Gastroesophageal sphincter (tissue), 3 donors: Measurements from ENCODE around the gene FRRS1L.

ENCODE experiments used
- CTCF ChIP-seq, 4 experiments: fragments of 200-600 bp in 2 of 4; fragments of 450-650 bp in 2 of 4; sonication (generic) in 1 of 4; IDR thresholded peaks; one replicate each; pipeline ENCODE4 v1.5.1; 2017 to 2019; ENCODE audit warnings: antibody characterized with exemption in 4 of 4, mild to moderate bottlenecking in 2 of 4, moderate library complexity in 2 of 4
- POLR2A ChIP-seq, 2 donors: fragments of 450-650 bp; IDR thresholded peaks; one replicate each; pipeline ENCODE4 v1.6.1; 2017; ENCODE audit warnings: antibody characterized with exemption in 2 of 2, mild to moderate bottlenecking in 2 of 2, moderate library complexity in 1 of 2

- no peak for TF ChIP-seq POLR2A (IDR thresholded peaks at IDR 0.05)
- no peak for TF ChIP-seq CTCF (IDR thresholded peaks at IDR 0.05)
Observed at GRCh38 chr9:109192732-109193361, 25.8 kb upstream of the FRRS1L start.
